ENCODE measurements around the gene MKI67. TPM values are rescaled to one million over a fixed set of nuclear protein-coding genes. Genes with fewer than 3 reads are reported as not detected.

Gene MKI67
- total RNA-seq, 4 donors from 2014 or later = 5.6 to 13.0 (median 8.9) TPM

DNA sequence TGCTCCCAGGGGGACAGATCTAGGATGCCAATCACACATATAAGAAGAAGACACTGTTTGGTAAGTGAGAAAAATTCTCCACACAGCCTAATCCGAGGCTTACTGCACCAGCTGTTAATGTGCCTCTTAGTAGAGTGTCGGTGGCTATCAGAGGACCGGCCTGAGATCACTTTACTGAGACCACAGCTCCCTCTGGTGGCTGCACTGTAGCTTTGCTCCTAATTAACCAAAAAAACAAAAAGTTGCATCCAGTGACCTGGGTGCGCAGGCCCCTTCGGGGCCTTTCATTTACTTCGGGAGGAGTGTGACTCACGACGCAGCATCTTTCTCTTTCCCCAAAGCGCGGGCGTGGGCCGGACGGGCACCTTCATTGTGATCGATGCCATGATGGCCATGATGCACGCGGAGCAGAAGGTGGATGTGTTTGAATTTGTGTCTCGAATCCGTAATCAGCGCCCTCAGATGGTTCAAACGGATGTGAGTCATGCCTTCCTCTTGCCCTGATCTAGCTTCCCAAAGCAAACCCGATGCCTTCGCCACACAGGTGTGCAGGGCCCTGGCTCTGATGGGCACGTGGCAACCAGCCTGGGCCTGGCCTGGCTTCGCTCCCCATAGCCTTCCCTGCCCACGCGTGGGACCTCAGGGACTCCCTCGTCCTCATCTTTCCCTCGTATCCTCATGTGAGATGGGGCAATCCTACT, 56.7 kb downstream of the MKI67 start:
- H3K27ac ChIP-seq = no peak overlapping the region
- WGBS = 48% methylated on average over 26 of the region's 28 CpGs
- no peak overlapping the region for H3K4me3 ChIP-seq
- DNase-seq (ENCODE audit: low spot score in 2 of 2) = peak; percentile 76 to 85
- H3K4me1 ChIP-seq = peaks cover 21% of the 10 kb centered on the region
- H3K36me3 ChIP-seq = peaks cover 79% of the 10 kb centered on the region
- H3K9me3 ChIP-seq = no peaks in the 10 kb centered on the region
- TF ChIP-seq, protein P1, sequence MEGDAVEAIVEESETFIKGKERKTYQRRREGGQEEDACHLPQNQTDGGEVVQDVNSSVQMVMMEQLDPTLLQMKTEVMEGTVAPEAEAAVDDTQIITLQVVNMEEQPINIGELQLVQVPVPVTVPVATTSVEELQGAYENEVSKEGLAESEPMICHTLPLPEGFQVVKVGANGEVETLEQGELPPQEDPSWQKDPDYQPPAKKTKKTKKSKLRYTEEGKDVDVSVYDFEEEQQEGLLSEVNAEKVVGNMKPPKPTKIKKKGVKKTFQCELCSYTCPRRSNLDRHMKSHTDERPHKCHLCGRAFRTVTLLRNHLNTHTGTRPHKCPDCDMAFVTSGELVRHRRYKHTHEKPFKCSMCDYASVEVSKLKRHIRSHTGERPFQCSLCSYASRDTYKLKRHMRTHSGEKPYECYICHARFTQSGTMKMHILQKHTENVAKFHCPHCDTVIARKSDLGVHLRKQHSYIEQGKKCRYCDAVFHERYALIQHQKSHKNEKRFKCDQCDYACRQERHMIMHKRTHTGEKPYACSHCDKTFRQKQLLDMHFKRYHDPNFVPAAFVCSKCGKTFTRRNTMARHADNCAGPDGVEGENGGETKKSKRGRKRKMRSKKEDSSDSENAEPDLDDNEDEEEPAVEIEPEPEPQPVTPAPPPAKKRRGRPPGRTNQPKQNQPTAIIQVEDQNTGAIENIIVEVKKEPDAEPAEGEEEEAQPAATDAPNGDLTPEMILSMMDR (IDR thresholded peaks at IDR 0.05) = peak; percentile 74 to 92
- TF ChIP-seq EP300 (IDR thresholded peaks at IDR 0.05) = no peak
- no peaks in the 10 kb centered on the region for H3K27me3 ChIP-seq

DNA sequence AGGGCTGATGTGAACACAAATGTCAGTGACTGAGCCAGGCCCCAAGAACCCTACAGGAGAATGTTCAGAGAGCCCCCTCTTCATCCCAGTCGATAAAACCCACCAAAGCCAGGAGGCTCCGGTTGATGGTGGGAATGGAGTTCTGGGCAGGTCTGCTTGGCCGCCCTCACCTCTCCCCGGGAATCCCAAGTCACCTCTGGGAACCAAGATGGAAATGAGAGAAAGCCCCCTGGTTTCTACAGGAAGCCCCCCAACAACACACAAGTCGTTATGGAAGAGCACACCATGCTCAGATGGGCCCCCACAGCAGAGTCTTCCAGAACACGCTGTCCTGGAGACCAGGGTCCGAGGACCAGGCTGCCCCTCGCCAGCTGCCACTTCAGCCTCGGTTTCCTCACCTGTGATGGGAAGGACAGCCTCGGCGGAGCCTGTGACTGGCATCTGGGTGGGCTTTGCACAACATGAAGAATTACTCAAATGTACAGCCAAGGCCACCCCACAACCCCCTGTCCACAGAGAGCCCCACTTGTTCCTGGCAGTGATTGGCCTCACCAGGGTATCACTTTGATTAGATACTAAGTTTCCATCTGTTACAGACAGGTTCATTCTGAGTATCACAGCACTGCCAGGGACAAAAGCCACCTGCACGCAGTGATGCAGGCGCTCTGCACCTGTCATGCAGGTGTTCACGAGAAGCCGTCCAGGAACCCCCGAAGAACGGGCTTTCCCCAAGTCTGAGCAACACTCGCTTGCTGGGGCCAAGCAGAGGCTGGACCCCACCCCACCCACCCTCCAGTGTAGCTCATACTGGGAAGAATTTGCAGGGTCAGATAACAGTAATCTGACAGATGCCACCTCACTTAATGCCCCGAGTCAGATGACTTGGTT, 57.6 kb downstream of the MKI67 start:
- no peak for TF ChIP-seq EP300 (IDR thresholded peaks at IDR 0.05)
- WGBS = 93% methylated on average over 14 of the region's 19 CpGs

DNA sequence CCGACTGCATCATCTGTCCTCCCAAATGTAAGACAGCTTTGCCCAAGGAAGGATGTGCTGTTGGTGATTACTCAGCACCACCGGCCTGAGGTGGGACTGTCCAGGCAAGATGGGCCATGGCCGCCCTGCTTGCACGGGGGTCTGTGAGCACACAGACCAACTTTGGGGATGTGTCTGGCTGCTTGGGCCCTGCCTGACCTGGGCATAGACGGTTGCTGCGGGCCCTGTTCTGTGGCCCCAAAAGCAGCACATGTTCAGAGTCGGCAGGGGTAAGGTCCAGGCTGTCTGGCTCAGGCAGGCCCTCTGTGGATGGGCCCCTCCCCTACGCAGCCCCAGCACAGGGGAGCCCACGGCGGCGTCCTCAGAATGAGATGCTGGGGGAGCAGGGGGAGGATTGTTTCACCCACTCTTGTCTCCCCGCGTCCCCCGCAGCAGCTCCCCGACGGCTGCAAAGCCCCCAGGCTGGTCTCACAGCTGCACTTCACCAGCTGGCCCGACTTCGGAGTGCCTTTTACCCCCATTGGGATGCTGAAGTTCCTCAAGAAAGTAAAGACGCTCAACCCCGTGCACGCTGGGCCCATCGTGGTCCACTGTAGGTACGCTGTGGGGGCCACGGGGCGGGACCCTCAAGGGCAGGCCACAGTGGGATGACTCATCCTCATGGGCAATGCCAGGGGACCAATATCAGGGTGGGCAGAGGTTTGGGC, 58.4 kb downstream of the MKI67 start:
- Histone ChIP-seq H3K27ac (no peak overlapping the region), H3K4me1 (peaks cover 37% of the 10 kb centered on the region), H3K36me3 (peaks cover 63% of the 10 kb centered on the region), H3K4me3 (no peak overlapping the region), H3K9me3 (no peaks in the 10 kb centered on the region), H3K27me3 (no peaks in the 10 kb centered on the region)
- TF ChIP-seq POLR2A (IDR thresholded peaks at IDR 0.05) (no peak), POLR2AphosphoS5 (IDR thresholded peaks at IDR 0.05) (no peak), EP300 (IDR thresholded peaks at IDR 0.05) (no peak)
- TF ChIP-seq, protein P1 (IDR thresholded peaks at IDR 0.05) = no peak
- peak; percentile 57 to 77 for DNase-seq (ENCODE audit: low spot score in 2 of 2)
- WGBS = 86% methylated on average over 14 of the region's 25 CpGs

More for the DNA sequence above, 57.6 kb downstream of the MKI67 start:
- H3K27ac ChIP-seq = no peak overlapping the region
- peaks cover 71% of the 10 kb centered on the region for H3K36me3 ChIP-seq
- no peak overlapping the region for H3K4me3 ChIP-seq
- peaks cover 30% of the 10 kb centered on the region for H3K4me1 ChIP-seq
- peak; percentile 50 to 57 for DNase-seq (ENCODE audit: low spot score in 2 of 2)
- no peaks in the 10 kb centered on the region for H3K9me3 ChIP-seq
- H3K27me3 ChIP-seq = no peaks in the 10 kb centered on the region

DNA sequence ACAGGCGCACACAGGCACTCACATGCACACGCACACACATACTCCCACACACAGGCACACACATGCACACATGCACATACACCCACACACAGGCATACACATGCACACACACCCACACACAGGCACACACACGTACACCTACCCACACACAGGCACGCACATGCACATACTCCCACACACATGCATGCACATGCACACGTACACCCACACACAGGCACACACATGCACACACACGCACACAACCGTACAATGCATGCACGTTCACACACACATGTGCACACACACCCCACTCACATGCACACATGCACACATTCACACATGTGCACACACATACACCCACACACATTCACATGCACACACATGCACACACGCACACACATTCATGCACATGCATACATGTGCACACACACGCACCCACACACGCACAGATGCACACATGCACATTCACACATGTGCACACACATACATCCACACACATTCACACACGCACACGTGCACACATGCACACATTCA, 59.3 kb downstream of the MKI67 start:
- Histone ChIP-seq H3K4me1 (peaks cover 38% of the 10 kb centered on the region), H3K36me3 (peaks cover 55% of the 10 kb centered on the region), H3K27me3 (no peaks in the 10 kb centered on the region), H3K27ac (no peak overlapping the region), H3K4me3 (no peak overlapping the region), H3K9me3 (no peaks in the 10 kb centered on the region)
- DNase-seq (ENCODE audit: low spot score in 2 of 2) = peak in 1 of 2 donors; percentile 54
- 89% methylated on average over 13 of the region's 13 CpGs for WGBS
- TF ChIP-seq, protein P1 (IDR thresholded peaks at IDR 0.05) = no peak
- TF ChIP-seq EP300 (IDR thresholded peaks at IDR 0.05) (no peak), POLR2A (IDR thresholded peaks at IDR 0.05) (no peak), POLR2AphosphoS5 (IDR thresholded peaks at IDR 0.05) (no peak)

DNA sequence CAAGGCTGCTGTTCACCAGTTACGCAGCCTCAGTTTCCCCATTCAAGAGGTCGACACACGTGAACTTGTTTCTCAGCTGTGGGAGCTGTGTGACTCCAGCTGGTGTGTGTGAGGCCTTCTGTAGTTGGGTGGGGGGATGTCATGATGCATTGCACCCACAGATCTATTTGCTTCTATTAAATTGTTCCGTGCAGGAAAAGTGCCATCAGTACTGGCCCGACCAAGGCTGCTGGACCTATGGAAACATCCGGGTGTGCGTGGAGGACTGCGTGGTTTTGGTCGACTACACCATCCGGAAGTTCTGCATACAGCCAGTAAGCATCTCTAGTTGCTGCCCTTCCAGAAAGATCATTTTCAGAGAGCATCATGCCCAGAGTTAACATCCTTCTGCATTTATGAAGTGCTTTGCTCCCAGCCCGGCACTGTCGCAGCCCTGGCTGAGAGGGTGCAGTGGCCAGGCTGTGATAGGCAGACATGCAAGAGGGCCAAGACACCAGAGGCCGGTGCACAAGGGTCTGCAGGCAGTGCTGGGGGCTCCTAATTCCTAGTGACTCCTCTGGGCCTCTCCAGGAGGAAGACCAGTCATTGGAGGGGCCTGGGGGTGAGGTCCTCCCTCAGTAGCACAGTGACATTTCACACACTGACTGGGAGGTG, 60.2 kb downstream of the MKI67 start:
- no peak overlapping the region for H3K27ac ChIP-seq
- no peaks in the 10 kb centered on the region for H3K27me3 ChIP-seq
- H3K9me3 ChIP-seq = no peaks in the 10 kb centered on the region
- TF ChIP-seq, protein P1 (IDR thresholded peaks at IDR 0.05) = no peak
- TF ChIP-seq EP300 (IDR thresholded peaks at IDR 0.05) (no peak), POLR2A (IDR thresholded peaks at IDR 0.05) (no peak), POLR2AphosphoS5 (IDR thresholded peaks at IDR 0.05) (no peak)
- H3K4me3 ChIP-seq = no peak overlapping the region
- WGBS = 95% methylated on average over 13 of the region's 13 CpGs
- H3K36me3 ChIP-seq = peaks cover 46% of the 10 kb centered on the region
- H3K4me1 ChIP-seq = peaks cover 38% of the 10 kb centered on the region
- DNase-seq (ENCODE audit: low spot score in 2 of 2) = peak in 1 of 2 donors; percentile 72
